Nucleus accumbens (tissue), 56 donors: Measurements from ENCODE around the gene PPT1.

ENCODE experiments used
- DNase-seq, 56 donors: peaks; one replicate each; lab custom pipeline; 2025; lab: John Stamatoyannopoulos, UW

The PPT1 gene

DNA sequence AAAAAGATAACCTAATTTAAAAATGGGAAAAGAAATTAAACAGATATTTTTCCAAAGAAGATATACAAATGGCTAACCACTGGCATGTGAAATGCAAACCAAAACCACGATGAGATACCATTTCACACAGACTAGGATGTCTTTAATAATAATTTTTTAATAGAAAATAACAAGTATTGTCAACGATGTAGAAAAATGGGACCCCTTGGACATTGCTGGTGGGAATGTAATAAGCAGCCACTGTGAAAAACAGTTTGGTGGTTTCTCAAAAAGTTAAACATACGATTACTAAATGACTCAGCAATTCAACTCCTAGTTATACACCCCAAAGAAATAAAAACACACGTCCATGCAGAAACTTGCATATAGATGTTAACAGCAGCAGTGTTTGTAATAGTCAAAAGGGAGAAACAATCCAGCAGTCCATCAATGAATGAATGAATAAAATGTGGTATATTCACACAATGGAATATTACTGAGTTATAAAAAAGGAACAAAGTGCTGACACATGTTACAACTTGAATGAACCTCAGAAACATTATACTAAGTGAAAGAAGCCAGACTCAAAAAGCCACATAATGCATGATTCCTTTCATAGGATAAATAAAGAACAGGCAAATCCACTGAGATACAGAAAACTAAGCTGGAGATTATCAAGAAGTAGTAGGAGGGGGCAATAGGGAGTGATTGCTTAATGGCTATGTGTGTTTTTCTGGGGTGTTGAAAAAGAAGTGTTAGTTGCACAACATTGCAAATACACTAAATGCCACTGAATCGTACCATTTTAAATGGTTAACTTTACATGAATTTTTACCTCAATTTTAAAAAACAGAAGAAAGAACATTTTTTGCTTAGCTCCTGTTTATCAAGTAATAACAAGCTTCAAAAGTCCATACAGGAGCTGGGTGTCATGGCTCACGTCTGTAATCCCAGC is 4.1 kb downstream of the PPT1 start:
- no peak for DNase-seq

DNA sequence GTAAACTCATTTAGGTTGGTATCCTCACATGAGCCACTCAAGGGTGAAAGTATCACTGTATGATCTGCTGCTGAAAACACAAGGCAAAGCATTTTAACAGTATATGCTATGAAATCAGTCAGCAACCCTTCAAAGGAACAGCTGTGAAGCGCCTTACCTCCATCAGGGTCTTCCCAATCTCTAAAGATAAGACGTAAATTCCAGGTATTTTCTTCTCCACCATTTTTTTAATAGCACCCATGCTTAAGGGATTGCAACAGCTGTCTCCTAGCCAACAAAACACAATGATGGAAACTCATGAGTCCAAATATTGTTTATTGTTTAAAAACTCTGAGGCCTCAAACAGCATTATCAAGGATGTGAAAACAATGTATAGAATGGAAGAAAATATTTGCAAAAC is 4.8 kb downstream of the PPT1 start:
- no peak for DNase-seq

DNA sequence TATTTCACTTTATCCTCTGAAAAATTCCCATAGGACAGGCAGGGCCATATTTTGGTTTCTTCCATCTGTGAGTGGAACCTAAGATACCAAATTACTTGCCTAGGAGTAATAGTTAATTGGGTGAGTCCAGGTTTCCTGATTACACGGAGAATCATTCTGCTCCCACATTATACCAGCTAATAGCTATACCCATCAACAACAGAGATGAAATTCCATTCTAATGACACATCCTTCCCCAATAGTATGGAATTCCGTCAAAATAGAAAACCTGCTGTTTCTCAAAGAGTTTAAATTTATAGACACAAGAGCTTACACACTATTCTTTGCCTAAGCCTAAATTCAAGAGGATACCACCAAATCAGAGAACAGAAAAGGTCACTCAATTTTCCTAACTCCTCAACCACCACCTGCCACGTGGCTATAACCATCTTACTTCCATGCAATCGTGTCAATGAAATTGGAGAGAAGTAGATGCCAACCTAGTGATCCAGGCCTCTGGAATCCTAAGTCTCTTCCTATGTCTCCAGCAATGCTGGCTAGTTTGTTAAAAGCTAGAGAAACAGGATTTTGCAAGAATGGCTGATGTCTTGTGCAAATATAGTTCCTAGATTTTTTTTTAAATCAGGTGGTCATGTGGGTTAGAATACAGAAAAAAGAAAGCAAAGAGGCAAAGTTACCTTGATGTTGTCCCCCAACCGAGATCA is 6.2 kb downstream of the PPT1 start:
- DNase-seq, result no peak

DNA sequence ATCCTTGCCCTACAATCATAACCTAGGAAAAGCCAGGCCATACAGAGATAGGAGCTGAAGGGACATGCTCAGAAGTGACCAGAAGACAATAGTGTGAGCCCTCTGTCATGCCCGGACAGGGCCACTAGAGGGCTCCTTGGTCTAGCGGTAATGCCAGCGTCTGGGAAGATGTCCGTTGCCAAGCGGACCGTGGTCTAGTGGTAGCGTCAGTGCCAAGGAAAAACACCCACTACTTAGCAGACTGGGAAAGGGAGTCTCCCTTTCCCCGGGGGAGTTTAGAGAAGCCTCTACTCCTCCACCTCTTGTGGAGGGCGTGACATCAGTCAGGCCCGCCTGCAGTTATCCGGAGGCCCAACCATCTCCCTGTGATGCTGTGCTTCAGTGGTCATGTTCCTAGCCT is 12.3 kb downstream of the PPT1 start:
- DNase-seq, result peak in 49 of 56 donors; percentile 5 to 88 (median 57)

DNA sequence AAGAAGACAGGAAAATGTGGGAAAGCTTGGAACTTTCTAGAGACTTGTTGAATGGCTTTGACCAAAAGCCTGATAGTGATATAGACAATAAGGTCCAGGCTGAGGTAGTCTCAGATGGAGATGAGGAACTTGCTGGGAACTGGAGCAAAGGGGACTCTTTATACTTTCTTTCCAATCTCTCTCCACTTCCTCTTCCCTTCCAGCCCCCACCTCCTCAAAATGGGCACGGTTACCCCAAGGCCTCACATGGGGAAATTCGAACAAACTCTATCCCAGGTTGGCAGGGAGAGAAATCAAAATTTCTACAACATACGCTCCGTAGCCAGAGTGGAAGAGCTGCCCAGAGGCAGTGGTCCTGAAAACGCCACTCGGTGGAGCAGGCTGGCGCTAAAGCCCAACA is 15.2 kb downstream of the PPT1 start:
- no peak for DNase-seq

DNA sequence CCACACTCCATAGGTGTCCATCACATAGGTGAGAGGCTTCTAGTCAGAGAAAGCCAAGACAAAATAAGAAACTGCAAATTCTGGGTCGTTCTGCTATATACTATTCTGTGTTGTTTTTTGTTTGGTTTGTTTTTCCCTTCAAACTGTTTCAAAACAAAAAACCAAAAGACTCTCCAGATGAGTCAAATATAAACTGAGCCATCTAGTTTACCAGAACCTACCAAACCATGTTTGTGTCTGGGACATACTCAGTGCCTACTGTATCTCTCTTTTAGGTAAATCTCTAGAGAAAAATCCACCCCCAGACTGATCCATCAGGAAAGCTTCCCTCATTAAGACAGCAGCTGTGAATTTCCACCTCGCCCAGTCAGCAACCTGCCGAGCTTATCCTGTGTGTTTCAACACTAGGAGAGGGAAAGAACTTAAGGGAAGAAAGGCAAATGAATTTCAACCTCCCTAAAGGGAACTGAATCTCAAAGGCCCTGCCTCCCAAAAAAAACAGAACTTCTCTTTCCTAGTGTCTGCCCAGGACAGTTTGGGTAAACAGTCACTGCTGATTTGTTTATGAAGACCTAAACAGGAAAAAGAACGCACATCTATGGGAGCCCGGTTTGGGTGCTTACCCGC is 17.2 kb downstream of the PPT1 start:
- DNase-seq, result peak in 7 of 56 donors; percentile 5 to 50 (median 27)

DNA sequence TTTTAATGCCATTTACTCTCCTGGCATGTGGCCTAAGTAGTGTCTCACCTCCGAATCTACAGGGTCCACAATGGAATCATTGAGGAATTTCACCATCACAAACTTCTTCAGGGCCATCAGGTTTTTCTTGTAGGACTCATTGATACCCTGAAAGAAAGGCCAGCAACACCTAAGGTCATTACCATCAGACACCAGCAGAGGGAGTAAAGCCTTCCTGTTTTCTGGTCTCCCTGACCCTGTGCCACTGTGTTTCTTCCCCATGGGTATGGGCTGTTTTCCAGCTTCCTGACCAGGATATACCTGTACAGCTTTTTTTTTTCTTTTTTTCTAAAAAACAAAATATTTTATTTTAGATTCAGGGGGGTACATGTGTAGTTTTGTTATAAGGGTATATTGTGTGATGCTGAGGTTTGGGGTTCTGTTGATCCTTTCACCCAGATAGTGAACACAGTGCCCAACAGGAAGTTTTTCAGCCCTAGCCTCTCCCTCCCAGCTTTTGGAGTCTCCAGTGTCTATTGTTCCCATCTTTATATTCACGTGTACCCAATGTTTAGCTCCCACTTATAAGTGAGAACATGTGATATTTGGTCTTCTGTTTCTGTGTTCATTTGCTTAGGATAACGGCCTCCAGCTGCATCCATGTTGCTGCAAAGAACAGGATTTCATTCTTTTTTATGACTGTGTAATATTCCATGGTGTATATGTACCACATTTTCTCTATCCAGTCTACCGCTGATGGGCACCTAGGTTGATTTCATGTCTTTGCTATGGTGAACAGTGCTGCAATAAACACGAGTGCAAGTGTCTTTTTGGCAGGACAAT is 18.3 kb downstream of the PPT1 start:
- peak in 7 of 56 donors; percentile 8 to 53 (median 10) for DNase-seq

DNA sequence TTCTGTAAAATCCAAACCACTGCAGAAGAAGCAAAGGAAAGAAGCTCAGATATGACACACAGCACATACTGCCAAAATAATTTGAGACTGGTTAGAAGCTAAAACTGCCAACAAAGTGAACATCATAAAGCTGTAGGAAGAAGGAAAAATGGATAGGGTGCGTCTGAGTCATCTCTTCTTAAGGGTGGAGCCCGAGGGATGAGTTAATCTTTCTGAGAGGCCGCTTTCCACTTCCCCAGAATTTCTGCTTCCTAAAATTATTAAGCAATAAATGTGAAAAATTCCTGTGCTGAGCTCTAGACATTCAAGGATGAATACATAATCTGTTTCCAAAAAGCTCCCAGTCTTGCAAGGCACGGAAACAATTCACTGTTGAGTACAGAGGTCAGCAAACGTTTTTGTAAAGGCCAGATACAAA is 20.1 kb downstream of the PPT1 start:
- DNase-seq, result peak in 5 of 56 donors; percentile 11 to 39 (median 24)

DNA sequence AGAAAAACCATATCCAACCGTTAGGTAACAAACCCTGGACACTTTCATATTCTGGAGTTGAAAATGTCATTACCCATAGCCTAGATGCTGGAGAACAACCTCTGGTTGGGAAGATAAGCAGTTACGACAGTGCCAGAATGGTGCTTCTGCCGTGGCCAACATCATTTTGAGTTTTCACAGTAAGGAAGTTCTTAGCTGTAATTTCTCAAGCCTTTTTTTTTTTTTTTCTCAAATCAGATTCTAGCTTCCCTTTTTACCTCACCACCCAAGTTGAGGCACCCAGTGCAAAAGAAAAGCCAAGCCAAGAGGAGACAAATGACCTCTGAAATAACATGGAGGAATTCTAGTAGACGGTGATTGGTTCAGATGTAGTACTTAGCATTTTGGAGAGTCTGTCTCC is 21.8 kb downstream of the PPT1 start:
- no peak for DNase-seq

DNA sequence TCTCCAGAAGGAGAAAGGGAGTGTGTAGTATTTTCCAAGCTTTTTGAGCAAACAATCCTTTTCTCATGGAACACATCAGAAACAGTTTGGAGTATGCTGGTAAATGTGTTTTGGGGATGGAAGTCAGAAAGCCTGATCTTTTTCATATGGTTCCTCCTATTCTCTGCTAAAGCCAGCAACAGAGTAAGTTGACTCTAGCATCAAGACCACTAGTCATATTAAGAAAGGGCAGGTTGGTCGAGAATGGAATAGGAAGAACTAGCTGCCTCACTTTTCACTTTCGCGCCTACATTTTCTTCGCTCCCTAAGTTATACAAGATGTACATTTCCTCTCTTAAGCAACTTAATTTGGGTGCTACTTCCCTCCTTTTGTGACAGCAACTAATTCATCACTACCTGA is 24.0 kb downstream of the PPT1 start:
- DNase-seq, result no peak

DNA sequence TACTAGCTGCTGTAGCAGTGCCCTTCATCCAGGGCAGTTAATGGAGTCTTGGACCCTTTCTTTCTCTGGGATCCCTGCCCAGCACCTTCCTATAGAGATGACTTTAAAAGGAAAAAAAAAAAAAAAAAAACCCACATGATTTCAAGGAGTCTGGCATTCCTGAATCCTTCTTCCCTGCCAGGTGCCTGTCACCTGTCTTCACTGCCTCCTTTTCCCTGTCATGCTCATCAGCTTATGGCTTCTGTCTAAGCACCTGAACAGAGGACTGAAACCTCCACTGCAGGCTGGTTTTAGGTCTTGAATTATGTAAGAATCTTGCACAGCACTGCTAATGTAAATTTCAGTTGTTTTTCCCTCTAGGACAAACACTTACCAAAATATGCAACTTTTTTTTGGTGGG is 24.9 kb downstream of the PPT1 start:
- DNase-seq, result no peak

DNA sequence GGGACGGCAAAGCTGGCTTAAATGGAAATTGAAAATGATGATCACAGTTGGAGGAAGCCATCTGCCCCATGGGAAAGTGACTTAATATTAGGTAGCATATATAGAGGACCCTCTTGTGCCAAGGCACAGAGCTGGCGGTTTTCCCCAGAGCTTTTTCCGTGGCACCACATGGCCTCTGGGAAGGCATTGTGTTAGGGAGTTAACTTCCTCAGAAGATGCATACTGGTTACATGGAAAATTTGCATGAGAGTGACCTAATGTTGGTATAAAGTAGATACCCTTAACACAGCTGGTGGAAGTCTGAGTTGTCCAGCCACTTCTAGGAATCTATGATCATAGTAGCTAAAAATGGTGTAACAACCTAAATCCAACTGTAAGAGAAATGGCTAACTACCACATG is 29.2 kb downstream of the PPT1 start:
- DNase-seq, result no peak

DNA sequence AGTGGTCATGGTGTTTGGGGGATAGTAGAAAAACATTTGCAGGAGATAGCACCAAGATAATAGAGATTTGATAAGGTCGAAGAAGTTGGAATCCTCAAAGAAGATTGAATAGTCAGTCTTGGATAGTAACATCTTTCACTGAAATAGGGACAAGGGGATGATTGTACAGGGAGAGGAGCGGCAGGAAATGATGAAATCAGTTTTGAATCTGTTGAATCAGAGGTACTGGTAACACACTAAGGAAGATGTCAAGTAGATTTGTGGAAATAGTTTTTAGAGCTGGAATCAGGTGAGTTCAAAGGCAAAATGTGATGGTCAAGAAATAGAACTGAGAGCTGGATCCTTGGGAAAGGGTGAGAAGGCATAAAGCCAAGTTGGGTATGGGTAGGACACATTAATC is 30.0 kb downstream of the PPT1 start:
- DNase-seq, result no peak

DNA sequence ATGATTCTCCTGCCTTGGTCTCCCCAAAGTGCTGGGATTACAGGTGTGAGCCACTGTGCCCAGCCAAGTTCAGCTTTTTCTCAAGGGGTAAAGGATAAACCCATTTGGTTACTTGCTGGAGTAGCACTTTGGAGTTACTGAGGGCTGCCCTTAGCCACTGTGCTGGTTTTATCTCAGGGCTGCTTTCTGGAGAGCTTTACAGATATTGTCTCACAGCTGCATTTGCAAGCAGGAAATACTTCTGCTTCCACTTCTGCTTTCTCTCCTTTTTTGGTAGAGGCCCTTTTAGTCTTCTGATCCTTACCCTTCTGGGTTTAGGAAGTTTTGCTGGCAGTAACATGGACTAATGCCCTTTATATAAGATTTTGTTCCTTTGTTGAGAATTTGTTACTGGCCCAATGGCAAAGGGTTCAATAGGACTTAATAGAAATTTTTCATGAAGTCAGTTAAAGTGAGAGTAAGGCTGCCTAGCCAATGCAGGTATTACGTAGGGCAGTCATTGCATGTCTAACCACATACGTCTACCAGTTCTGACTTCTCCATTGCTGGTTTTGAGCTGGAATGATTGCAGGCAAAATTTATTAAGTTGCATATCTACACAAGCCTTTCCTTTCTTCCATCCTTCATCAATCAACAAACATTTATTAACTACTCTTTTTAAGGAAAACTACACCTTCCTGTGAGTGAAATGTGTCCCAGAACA is 32.1 kb downstream of the PPT1 start:
- no peak for DNase-seq

DNA sequence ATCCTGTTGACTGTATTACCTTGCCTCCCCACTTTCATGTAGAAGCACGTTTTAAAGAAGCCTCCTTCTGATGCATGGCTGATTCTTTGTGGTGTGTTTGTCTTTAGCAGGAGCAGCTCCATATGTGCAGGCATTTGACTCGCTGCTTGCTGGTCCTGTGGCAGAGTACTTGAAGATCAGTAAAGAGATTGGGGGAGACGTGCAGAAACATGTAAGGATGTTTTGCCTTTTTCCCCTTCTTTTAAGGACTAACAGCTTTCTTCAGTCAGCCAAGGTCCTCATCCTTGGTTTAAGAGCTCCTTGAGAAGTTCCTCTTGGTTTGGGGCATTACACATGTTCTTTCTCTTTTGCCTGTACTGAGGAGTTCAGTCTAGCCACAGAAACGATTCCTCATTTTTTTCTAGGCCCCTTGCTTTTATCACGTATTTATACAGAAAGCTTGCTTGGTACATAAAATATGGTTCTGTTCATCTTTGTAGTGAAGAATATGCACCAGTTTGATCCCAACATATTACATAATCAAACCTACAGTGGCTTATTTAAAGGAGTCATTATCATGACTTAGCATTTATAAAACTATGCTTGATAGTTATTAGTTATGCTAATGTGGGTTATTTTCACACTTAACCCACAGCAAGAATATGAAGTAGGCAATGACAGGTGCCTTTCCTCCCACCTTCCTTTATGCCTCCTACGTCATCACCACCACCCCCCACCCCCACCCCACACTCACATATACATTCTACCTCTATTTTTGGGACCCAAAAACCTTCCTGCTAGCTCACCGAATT is 36.9 kb downstream of the PPT1 start:
- no peak for DNase-seq

DNA sequence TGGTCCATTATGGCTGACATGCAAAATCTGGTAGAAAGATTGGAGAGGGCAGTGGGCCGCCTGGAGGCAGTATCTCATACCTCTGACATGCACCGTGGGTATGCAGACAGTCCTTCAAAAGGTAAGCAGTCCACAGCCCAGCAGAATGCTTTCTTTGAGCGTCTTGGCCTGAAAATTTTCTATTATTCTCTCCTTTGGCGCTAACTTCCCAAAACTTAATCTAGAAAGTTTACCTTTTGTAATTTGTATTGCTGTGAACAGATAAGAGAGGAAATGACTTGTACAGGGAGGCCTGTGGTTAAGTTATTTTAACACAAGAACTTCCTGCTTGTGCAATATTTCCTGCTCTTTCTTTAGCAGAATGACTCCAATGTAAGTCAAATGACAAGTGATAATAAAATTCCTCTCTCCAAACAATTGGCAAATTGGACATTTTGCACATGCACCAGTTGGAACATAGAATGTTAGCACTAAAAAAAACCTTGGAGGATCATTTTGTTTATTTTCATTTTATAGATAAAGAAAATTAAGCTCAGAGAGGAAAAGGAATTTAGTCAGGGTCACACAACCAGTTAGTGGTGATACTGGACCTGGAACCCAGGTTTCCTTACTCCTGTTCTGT is 37.6 kb downstream of the PPT1 start:
- no peak for DNase-seq

DNA sequence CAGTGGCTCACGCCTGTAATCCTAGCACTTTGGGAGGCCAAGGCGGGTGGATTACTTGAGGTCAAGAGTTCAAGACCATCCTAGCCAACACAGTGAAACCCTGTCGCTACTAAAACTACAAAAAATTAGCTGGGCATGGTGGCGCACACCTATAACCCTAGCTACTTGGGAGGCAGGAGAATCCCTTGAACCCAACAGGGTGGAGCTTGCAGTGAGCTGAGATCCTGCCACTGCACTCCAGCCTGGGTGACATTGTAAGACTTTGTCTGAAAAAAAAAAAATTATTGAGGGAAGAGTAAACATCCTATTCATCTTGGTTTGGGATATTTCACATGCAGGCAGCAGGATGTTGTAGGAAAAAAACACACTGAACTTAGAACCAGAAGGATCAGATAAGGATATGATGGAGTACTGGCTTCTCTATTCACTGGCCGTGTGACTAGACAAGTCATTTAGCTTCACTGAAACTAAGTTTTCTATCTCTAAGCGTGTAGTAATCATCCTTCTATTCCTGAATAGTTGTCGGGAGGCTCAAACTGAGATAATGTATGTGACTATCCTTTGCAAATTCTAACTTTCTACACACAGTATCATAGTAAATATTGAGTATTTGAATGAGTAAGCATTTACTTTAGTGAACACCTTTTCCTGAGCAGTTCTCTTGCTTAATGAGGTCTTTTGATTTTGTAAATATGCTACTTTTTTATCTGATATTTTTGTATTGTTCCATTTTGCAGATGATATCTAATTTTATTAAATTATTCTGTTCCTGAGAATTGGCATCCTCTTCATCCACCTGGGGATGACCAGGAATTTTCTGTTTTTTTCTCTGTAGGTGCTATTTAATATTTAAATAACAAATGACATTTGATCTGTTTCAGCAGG is 38.4 kb downstream of the PPT1 start:
- DNase-seq, result no peak

DNA sequence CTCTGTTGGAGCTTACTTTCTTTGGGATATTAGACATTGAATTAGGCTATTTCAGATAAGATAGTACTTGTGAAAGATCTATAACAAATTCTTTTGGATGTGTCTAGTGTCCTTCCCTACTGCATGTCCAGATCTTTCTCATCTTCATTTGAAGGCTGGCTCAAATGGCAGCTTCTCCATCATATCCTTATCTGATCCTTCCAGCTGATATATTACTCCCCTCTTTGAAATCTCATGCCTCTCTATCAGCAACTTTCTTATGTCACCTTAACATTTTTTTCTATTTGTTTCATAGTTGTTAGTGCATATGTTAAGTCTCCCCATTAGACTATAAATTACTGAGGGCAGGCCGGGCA is 39.0 kb downstream of the PPT1 start:
- no peak for DNase-seq
